8988T (cell line): Measurements from ENCODE around the gene TNS1.

Experiments used
- DNase-seq: peaks from one replicate; pipeline ENCODE4 v3.0.0; 2011

The TNS1 gene

DNA sequence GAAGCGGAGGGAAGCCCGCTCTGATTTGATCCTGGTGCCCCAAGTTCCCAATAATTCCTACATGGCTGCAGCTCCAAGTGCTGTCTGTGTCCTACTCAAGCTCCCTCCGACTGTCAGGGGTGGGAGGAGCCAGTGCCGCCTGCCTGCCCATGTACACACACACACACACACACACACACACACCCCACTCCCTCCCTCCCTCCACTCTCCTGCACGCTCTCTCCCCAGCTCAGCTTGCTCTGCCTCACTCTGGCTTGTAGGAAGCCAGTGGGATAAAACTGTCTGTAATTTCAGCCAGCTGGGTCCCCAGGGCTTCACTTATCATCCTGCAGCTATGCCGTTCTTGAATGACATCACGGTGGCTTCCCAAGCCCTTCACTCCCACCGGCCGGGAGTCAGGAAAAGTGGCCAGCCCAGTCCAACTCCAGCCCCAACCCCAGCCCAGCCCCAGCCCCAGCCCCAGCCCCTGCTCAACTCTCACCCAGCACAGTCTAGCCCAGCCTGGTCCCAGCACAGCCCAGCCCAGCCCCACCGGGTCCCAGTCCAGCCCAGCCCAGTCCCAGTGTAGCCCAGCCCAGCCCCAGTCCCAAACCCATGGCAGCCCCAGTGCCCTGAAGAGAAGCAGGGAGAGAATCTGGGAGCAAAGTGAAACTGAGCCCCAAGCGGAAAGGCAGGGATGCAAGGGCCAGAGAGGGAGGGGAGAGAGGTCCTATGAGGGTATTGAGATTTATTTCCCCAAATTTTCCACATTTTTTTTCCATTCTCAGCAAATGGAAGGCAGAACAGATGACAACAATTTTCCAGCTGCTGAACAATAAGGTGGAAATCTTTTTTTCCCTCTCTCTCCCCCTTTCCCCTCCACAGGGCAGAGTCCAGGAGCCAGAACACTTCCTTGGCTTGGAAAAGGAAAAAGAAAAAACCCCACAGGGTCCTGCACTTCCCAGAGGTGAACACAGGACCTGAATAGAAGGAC is 144.0 kb downstream of the TNS1 start:
- DNase-seq = no peak

DNA sequence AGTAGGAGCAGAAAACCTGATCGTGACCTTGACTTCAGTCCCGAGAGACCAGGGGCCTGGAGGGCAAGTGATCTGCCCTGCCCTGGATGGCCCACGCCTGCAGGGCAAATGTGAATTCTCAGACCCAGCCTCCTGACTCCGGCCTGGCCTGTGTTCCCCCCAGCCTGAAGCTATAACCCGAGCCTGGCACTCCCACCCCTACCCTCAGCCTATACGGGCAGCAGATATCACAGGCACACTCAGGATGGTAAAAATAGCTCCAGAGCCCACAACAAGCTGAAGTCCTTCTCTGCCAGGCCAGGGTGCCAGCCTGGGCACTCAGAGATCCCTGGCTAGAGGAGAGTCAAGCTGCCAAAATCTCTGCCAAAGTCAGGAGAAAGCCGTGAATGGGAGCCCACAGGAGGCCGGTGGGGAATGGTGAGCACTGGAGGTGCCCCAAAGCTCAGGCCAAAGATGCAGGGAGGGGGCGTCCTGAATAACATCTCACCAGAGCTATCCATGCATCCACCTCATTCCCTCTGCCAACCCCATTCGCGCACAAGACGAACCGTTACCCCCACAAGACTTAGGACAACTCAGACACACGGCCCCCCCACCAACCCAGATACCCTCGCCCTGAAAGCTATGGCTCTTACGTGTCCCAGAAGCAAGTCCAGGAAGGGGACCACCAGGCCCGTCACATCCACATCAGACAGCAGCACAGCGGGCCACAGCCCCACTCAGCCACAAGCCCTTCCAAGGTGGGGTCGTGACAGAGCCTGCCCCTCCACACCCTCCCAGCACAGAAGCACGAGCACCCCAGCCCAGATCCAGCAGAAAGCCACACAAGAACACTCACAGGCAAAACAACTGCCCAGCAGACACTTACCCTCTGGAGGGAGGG is 144.9 kb downstream of the TNS1 start:
- DNase-seq = no peak

DNA sequence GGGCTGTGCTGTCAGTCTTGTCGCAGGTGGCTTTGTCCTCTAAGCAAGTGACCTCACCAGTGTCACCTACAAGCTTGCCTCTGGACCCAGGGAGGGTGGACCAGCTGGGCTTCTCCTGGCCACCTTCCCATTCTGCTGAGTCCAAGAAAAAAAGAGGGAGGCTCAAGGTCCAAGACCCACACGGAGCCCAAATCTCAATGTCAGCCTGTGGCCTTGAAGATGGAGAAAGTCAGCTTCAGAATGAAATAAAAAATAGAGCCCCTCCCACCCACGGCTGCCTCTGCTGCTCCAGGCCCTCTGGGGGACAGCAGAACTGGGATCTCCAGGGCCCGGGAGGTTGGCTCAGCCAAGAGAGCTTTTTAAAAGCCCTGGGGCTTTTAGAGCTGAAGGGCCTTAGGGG is 145.9 kb downstream of the TNS1 start:
- no peak for DNase-seq

DNA sequence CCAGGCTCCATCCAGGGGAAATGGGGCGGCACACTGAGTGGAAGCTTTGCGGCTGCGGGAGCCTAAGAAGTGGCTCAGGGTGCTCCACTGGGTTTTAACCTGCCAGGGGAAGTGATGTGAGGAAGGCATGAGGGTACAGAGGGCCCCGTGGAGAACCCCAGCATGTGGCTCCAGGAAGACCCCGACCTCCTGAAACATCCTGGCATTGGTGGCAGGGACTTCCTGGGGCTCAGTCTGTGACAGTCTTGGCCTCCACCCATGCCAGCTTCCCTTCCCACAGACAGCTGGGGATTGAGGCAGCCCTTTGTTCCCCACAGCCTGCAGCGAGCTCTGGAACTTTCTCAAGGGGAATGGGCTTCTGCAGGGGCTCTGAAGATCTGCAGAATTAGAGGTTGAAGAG is 146.6 kb downstream of the TNS1 start:
- no peak for DNase-seq

DNA sequence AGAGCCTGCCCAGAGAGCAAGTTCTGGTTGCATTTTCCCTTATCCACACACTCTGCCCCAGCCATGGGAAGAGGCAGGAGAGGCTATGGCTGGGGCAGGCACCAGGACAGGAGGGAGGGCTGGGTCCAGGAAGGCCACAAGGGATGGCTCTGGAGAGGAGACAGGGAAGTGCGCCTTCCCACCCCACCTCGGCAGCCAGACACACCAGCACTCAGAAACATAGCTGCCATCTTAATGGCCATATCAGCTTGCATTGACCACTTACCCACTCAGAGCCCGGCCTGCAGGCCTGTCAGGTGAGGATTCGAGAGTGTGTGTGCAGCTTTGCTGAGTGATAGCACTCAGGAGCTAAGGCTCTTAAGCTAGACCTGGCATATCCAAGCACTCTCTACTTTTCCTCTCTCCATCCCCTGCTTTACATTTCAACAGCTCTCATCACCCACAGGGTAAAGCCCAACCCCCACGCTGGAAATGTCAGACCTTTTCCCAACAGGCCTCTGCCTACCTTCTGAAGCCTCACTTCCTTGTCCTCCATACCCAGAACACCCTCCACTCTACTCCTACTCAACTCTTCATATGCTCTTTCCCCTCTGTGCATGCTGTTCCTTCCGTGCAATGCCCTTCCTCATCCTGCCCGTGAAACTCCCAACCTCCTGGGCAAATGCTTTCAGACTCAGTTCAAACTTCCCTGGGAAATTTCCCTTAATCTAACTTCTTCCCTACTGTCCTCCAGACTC is 147.9 kb downstream of the TNS1 start:
- no peak for DNase-seq

DNA sequence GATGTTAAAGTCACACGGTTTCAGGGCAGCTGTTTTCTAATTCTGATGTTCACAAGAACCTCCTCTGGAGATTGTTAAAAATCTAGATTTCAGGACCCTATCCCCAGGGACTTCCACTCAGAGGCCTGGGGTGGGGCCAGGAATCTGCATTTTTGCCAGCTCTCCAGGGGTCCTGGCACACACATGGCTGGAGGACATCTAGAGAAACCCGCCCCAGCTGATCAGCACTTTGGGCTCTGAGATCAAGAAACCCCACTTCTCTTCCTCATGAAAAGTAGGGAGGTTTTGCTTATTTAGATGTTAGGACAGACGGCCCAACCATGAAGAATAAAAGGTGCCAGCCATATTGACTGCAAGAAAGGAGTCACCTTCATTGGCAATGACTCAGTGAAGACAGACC is 148.8 kb downstream of the TNS1 start:
- no peak for DNase-seq

DNA sequence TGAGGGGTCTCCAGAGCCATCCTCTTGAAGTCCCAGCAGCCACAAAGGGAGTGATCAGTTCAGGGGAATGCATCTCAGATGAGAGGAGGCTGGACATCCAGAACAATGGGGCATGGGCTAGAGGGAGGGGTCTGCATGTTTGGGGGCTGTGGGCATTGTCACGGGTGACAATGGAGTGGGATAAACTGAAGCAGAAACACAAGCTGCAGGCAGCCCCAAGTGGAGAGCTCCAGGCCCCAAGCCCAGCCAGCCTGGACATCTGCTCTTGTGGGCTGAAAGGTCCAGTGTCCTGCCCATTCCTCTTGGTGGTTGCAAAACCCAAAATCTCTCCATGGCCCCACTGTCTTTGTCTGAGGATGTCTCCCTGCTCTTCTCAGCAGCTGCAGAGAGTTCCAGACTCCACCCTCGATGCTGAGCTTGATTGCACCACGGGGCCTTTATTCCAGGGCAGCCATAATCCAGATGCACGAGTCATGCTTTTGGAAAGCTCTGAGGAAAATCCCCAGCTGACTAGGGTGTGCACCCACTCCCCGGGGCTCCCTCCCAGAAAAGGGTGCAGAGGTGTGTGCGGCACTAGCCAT is 149.4 kb downstream of the TNS1 start:
- DNase-seq = no peak

DNA sequence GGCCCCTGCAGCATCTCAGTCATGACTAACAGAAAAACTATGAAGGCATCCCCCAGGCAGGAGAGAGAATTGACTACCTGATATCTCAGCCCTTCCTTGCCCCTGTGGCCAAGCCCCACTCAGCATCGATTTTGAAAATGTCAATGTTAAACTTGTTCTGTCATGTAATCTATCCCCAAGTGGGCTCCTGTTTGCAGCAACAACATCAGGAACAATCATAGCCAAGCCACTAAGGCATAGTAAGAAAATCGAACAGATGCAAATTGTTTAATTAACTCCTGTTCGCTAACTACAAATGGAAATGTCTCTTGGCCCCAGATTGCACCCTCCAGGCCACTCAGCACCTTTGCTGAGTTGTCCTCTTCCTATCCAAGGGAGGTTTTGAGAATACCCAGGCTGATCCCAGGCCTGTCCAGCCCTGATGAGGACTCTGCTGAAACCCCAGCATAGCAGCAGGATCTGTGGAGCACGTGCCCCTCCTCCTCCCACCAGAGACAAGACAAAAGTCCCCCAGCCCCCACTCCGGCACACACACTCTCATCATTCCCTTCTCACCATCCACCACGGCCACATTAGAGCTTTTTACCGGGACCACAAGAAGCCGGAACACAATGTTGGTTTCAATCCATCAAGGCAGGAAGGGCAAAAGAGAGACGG is 150.1 kb downstream of the TNS1 start:
- DNase-seq = no peak

DNA sequence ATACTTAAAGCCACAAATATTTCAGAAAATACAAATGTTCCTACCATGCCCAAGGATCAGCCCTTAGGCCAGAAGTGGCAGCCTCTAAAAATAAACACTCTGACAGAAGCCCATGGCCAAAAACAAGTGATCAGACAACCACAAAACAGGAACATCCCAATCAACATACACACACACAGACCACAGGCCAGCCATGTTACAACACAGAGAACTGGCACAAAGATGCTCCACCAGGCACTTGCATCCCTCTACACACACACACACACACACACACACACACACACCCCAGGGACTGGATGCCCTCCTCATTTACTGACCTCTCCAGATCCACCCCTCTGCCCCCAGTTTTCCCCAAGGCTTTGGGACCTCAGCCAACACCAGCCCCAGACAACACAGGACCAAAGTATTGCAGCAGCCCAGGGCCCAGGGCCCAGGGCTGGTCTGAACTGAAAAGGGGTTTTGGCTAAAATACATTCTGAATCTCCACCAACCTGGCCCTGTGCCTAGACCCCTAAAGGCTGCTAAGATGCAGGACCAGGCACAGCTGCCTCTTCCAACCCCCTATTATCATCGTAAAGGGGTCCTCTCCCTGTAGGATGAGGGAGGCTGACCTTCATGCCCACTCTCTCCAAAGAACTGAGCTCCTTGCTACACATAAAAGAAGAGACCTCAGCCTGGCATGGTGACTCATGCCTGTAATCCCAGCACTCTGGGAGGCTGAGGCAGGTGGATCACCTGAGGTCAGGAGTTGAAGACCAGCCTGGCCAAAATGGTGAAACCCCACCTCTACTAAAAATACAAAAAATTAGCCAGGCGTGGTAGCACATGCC is 151.4 kb downstream of the TNS1 start:
- DNase-seq = no peak

DNA sequence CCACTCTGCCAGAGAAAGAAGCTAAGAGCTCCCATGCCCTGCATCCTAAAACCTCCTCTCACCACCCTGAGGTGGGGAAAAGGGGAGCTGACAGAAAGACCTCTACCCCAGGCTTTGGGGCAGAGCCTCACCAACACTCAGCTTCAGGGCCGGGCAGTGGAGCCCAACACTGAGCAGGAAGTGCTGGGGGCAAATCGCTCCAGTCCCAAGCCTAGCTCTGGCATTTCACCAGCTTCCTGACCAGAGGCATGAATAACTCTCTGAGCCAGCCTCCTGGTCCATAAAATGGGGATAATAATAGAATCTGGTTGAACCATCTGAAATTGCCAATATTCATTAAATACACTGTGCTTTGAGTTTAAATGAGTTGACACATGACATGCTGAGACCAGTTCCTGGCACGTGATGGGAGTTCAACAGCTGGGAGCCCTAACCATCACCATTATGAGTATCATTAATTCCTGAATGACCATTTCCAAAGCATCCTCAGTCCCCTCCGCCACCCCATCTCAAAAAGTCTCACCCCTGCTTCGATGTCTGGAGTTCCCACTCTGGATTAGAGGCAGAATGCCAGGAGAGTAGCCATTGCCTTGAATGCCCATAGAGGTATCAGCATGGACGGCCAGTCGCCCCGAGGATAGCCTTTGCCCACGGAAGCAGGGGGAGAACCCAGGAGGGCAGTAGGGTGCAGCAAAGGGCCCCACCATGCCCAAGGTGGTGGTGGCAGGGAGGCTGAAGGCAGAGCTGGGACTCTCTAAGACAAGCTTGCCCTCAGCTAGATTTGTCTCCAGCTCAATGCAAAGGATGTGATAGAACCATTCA is 153.4 kb downstream of the TNS1 start:
- no peak for DNase-seq

DNA sequence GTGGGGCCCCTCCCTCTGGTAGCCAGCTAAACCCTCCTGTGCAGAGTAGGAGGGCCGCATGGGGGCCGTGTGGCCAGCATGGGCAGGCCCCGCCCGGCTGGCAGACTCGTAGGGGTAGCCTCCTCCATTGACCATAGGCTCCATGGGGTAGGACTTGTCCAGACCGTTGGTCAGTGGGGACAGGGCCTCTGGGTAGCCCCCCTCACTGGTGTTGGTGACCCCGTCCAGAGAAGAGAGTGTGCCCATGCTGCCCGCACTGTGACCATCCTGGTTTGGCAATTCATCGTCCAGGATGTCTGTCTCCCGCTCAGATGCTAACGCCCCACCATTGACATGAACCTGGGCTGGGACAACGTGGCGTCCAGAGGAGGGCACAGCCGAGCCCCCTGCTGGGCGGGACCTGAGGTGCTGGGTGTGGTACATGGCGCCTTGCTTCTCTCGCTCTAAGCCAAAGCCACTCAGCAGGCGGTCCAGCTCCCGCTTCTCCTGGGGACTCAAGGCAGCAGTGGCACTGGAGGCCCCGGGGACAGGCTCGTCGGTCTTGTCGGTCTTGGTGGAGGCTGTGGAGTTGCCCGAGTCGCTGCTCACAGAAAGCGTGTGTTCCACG is 154.3 kb downstream of the TNS1 start:
- DNase-seq = no peak

DNA sequence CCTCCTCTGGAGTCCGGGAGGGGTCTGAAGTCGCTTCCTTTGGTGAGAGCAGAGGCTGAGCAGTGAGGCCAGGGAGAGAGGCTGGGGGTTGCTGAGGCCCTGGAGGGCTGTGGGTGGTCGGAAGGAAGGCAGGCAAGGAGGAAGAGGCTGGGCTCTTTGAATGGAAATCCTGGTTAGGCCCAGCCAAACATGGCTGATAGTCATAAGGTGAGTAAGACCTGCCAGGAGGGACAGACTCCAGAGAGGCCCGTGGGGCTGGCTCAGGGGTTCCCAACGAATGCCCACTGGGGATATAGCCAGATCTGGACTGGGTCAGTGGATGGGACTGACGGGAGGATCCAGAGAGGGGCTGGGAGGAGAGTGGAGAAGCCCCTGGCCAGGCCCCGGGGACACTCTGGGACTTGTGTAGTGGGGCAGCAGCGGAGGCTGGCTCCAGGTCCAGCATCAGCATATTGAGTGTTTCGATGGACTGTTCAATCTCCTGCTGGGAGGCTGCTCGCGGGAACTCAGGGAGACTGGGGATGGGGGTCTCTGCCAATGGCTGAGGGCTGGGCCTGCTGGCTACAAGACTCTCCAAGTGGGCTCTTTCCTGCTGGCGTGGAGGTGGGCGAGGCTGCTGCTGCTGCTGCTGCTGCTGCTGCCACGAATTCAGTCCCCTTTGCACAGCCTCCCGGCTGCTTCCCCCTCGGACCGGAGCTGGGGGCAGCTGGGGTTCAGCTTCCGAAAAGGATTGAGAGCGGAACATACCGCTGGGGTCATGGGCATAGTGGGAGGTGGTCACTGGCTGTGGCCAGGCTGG is 155.0 kb downstream of the TNS1 start:
- no peak for DNase-seq

DNA sequence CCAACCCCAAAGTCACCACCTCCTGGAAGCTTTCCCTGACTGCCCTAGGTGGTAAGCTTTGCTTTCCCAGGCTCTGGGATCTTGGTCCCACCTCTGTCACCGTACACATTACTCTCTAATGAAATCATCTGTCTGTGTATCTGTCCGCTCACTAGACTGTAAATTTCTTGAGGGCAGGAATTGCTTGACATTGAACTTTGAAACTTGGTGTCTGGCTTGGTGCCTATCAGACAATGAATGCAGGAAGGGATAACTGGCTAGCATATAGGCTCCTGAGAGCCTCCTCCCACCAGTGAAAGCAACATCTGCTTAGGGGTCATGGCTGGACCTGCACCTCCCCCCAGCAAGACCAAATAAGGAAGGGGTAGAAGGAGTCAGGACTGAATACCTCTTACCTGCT is 155.7 kb downstream of the TNS1 start:
- no peak for DNase-seq

DNA sequence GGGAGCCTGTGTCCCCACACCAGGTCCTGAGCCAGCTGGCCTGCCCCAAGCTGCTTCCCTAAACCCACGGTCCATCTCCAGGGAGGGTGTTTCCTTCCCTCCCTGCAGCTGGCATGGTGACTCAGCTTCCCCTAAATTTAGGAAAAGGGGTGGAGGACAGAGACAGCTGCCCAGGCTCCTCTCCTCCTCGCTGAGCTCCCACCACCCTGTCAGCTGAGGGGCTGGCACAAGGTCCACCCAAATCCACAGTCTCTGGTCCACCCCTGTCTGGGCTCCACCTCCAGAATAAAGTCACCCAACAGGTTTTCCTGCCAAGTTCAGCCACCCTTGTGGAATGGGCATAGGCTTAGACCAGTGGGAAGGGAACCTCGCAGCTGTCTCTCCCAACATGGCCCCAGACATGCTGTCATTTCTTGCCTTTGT is 156.5 kb downstream of the TNS1 start:
- DNase-seq = no peak

DNA sequence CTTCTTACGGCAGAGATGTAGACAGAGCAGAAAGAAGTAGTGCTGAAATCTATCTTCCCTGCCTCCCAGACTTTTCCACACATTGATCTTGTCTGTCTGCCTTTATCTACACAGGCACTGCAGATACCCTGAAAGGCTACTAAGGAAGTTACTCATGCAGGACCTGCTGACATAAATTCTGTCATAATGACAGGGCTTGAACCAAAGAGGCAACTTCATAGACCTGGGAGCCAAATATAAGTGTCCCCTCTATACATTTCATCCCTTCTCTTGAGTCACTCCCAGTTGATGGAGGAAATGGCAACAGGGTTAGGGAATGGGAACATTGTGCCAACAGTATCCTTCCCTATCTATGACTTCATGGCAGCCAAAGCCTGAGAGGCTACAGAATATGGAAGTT is 157.5 kb downstream of the TNS1 start:
- no peak for DNase-seq

DNA sequence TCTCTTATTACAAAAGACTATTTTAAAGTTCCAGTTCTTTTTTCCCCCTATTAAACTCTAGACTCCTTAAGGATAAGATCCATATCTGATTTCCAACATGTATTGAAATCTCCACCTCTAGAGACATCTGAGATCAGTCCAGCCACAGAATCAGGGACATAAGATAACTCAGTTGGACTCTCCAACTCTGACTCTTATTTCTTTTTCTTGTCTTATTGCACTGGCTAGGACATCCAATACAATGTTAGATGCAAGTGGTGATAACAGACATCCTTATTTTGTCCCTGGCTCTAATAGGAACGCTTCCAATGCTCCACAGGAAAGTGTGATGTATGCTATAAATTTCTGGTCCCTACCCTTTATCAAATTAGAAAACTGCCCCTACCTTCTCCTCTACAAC is 158.1 kb downstream of the TNS1 start:
- no peak for DNase-seq

DNA sequence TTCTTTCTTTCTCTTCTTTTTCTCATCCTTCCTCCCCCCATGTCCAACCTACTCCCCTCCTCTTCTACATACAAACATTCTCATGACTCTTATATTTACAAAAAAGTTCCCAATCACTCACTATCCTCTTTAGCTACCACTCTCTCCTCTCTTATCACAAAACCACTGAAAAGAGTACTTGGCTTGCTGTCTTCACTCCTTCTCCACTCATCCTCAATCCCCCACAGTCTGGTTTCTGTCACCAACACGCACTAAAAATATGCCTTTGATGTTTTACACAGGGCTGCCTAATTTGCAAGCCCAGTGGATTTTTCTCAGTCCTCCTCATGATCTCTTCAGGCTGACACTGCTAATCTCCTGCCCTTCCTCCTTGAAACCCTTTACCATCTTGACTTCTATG is 159.5 kb downstream of the TNS1 start:
- DNase-seq = no peak

DNA sequence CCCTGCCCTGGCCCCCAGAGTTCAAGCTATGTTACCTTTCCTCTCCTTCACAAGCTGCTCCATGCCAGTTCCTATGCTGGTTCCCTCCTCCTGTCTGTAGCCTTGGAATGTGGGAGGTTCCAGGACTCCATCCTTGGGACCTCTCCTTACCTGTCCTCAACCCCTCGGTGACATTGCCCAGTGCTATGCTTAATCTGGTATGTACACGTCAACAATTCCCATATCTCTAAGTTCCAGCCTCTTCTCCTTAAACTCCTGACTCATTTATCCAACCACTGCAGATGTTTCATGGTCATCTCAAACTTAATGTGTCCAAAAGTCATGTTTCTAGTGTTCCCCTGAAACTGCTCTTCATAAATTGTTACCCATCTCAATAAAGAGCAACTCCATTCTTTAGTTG is 160.8 kb downstream of the TNS1 start:
- no peak for DNase-seq

DNA sequence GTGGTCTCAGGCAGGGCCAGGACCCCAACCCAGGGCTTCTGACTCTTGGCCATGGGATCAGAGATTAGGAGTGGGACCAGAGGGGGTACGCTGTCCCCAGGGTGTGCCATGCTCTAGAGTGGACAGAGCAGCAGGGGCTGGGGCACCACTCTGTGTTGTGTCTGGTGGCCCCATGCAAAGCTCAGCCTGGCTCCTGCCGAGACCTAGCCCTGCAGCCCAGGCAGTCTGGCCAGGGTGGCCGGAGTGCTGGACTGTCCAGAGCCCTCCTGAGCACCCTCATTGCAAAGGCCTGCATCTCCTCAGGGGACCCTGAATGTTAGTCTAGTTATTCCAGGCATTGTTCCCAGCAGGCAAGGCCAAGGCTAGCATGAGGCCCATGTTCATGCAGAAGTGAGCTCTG is 162.3 kb downstream of the TNS1 start:
- DNase-seq = no peak
